Brain microvascular endothelial cell (primary cell): Measurements from ENCODE around the gene P2RX5.

Experiments used
- DNase-seq: peaks from one replicate; pipeline ENCODE4 v3.0.0-alpha.2; 2020
- H3K27ac ChIP-seq: fragments of 250-450 bp; sonication (Bioruptor Pico); 2 replicates; pipeline ENCODE4 v1.5.1; 2020; ENCODE audit warnings: mild to moderate bottlenecking, moderate library complexity
- H3K27me3 ChIP-seq: fragments of 250-450 bp; sonication (Bioruptor Pico); replicated peaks from 2 replicates; pipeline ENCODE4 v1.5.1; 2020; ENCODE audit warnings: mild to moderate bottlenecking
- H3K36me3 ChIP-seq: fragments of 250-450 bp; sonication (Bioruptor Pico); replicated peaks from 2 replicates; pipeline ENCODE4 v1.5.1; 2020; ENCODE audit warnings: mild to moderate bottlenecking
- H3K4me3 ChIP-seq: 2 replicates; pipeline ENCODE4 v1.5.1; 2011; ENCODE audit warnings: low read depth, mild to moderate bottlenecking, control low read depth, low read length, moderate library complexity
- in situ Hi-C: cut with HindIII; loops from 2 replicates; pipeline ENCODE4 v1.10.0; 2017; ENCODE audit warnings: low sequenced_read_pairs, low pct_ligation_motif_present
- TF ChIP-seq, protein P1 (sequence below): IDR thresholded peaks from 2 replicates; pipeline ENCODE4 v1.5.1; 2011; ENCODE audit warnings: low read depth, mild to moderate bottlenecking, moderate library complexity, low read length, control low read depth, inconsistent platforms; ENCODE audit errors: missing control alignments

P2RX5 gene

GRCh38 chr17:3636908-3637373 is 59.0 kb downstream of the P2RX5 start:
- no peak for DNase-seq
- Histone ChIP-seq H3K4me3 (peak overlapping the region; percentile 86), H3K27me3 (no peaks in the 10 kb centered on the region), H3K27ac (peak overlapping the region; percentile 98), H3K36me3 (no peaks in the 10 kb centered on the region)
- TF ChIP-seq, protein P1, sequence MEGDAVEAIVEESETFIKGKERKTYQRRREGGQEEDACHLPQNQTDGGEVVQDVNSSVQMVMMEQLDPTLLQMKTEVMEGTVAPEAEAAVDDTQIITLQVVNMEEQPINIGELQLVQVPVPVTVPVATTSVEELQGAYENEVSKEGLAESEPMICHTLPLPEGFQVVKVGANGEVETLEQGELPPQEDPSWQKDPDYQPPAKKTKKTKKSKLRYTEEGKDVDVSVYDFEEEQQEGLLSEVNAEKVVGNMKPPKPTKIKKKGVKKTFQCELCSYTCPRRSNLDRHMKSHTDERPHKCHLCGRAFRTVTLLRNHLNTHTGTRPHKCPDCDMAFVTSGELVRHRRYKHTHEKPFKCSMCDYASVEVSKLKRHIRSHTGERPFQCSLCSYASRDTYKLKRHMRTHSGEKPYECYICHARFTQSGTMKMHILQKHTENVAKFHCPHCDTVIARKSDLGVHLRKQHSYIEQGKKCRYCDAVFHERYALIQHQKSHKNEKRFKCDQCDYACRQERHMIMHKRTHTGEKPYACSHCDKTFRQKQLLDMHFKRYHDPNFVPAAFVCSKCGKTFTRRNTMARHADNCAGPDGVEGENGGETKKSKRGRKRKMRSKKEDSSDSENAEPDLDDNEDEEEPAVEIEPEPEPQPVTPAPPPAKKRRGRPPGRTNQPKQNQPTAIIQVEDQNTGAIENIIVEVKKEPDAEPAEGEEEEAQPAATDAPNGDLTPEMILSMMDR, result no peak
- in situ Hi-C loops, result no loop called here

DNA sequence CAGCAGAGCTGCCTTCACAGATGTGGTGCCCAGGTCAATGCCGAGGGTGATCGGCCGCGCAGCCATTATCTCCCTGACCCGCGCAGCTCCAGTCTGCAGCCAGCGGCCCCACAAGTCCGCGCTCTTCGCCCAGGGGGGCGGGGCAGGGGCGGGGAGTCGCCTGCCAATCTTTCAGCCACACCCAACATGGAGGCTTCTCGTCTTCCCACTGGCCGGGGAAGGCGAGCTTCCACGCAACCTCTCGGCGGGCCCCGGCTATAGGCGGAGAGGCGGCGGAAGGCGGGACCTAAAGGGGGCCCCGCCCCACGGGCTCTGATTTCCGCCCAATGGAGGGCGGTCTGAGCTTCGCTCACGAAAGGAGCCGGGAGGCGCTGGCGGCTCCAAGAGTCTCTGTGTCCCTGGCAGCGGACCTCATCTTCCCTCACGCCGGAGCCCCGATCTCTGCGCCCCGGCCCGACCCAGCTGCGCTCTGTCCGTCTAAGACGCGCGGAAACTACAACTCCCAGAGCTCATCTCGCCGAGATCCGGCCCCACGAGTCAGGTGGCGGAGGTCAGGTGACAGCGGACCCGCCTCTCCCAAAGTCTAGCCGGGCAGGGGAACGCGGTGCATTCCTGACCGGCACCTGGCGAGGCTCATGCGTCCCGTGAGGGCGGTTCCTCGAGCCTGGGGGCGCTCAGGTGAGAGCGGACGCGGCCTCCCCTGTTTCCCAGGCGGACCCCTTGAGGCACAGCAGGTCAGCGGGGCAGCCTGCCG is 59.6 kb downstream of the P2RX5 start, which contains the start of the genes CTNS and SHPK:
TSS of gene CTNS (plus strand) at position 607 of the 754 bp plus-strand sequence. CDS start 3,447 bp downstream, outside the sequence.
TSS of gene SHPK (minus strand) at position 97 of the 754 bp plus-strand sequence. CDS start at position 66, 31 bp downstream.
- Histone ChIP-seq H3K4me3 (peak within 1 kb of the TSS; percentile 86), H3K36me3 (no peaks in the 10 kb centered on the region), H3K27me3 (no peaks in the 10 kb centered on the region), H3K27ac (peak within 1 kb of the TSS; percentile 98)
- TF ChIP-seq, protein P1, result no peak
- in situ Hi-C loops, result no loop called here
- peak; percentile 95 for DNase-seq

DNA sequence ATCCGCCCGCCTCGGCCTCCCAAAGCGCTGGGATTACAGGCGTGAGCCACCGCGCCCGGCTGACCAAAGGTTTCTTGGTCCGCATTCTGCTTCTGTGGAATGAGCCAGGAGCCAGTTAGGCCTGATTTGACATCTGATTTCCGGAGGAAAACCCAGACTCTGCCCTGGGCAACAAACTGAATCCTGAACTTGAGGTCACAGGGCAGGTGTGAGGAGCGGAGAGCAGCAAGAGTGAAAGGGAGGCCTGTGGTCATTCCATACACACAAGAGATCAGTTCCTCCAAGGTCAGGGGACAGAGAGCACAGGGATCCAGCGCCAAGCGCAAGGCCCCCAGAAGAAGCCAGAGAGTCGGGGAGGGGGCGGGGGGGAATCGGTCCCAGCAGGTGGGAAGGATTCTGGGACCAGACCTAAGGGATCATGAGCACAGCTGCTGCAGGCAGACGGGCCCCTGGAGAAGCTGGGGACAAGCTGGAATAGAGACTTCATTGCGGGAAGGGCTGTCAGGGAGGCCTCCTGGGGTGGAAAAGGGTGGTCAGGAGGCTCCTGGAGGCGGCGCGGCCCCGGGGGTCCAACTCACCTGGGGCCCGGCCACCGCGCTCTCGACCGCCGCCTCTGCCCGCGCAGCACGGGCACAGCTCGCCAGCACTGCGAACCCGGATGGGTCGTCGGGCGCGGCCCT is 60.3 kb downstream of the P2RX5 start:
- DNase-seq, result no peak
- no peaks in the 10 kb centered on the region for H3K27me3 ChIP-seq
- in situ Hi-C loops, result no loop called here
- H3K4me3 ChIP-seq, result peak overlapping the region; percentile 86
- TF ChIP-seq, protein P1, result no peak
- no peaks in the 10 kb centered on the region for H3K36me3 ChIP-seq
- H3K27ac ChIP-seq, result no peak overlapping the region

DNA sequence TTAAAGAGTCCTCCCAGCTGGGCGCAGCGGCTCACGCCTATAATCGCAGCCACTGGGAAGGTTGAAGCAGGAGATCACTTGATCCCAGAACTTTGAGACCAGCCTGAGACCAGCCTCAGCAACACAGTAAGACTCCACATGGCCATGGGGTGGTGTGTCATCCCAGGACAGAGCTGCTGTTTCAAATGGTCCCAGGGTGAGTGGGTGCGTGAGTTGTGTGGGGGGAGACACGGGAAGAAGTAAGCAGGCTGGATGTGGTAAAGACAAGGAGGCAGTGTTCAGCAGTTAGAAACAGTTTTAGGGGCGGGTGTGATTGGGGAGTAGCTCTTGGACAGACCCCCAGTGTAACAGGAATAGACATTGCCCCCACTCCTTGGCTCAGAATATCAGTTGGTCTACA is 63.7 kb downstream of the P2RX5 start:
- H3K27ac ChIP-seq, result no peak overlapping the region
- DNase-seq, result no peak
- H3K4me3 ChIP-seq, result no peak overlapping the region
- no peaks in the 10 kb centered on the region for H3K27me3 ChIP-seq
- peaks cover 17% of the 10 kb centered on the region for H3K36me3 ChIP-seq
- TF ChIP-seq, protein P1, result no peak
- in situ Hi-C loops, result no loop called here

GRCh38 chr17:3630781-3631180 is 65.2 kb downstream of the P2RX5 start:
- TF ChIP-seq, protein P1, result no peak
- DNase-seq, result no peak
- H3K27ac ChIP-seq, result no peak overlapping the region
- H3K27me3 ChIP-seq, result no peaks in the 10 kb centered on the region
- H3K4me3 ChIP-seq, result no peak overlapping the region
- H3K36me3 ChIP-seq, result peaks cover 20% of the 10 kb centered on the region
- in situ Hi-C loops, result no loop called here
